ENCODE measurements around the gene WDFY2.
"Not testable (repeated sequence)": the region's sequence is repeated elsewhere in the genome, so short reads cannot be mapped to it uniquely, and the experiment has no call there.

Gene WDFY2

GRCh38 chr13:51665456-51665855 is 81.2 kb downstream of the WDFY2 start:
- DNase-seq: no peak

- DNase-seq: no peak
Observed at GRCh38 chr13:51666374-51666773, 82.1 kb downstream of the WDFY2 start.

- no peak for DNase-seq
Observed at GRCh38 chr13:51666839-51667238, 82.6 kb downstream of the WDFY2 start.

DNA sequence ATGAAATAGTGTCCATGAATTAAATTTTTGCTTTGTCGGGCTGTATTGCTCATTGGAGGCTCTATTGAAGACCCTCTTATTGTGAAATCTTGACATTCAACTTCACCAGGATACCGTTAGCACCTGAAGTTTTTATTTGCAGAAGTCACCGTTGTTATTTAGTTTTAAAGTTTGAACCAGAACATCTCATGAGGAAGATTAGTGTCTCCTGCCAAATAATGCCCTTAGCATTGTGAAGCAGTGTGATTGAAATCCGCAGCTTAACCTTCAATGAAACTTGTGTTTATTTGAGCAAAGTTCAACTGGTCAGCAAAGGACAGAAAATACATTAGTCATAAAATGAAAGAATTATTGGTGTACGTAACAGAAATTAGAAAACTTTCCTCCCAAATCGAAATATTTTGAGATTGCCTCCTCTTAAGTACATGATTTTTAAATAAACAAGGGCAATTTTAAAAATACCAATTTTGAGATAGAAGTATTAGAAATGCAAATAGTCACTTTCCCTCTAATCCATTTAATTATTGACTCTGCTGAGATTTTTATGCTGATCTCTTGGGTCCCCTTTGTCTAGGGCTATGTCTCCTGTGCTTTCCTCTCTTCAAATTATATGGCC is 84.4 kb downstream of the WDFY2 start:
- DNase-seq: no peak

GRCh38 chr13:51673165-51673564 is 88.9 kb downstream of the WDFY2 start:
- DNase-seq: no peak

GRCh38 chr13:51674276-51674675 is 90.0 kb downstream of the WDFY2 start:
- DNase-seq: no peak

DNA sequence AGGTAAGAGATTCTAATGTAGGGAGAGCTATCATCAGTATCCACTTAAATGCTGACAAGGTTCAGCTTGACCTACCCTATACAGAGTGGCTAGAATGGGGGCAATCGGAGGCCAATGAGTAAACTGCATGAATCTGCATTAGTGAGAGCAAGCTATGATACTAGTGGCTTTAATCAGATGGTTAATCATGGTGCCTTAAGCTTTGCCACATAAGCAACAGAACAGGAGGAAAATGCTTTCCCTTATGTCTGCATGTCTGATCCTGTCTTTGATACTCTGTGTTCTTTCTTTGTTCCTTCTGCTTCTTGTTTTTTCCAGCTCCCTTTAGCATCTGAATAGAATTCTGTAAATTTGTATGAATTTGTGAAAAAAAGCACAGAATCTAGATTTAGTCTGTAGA is 91.1 kb downstream of the WDFY2 start:
- no peak for DNase-seq

DNA sequence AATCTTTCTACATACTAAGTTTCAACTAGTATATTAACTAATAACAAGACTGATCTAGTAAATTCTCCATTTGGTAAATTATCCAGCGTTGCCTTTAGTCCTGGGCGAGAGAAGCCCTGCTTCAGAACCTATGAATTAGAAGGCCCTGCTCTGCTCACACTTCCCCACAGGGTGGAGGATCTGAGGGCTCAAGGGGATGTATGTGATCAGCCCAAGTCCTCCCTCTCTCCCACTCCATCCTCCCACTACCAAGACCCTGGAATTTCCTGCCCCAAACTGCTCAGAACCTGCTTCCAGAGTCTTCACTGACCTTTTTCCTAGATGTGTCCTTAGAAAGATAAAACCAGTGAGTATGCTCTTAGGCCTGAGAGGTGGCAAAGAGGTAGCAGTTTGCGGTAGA is 91.6 kb downstream of the WDFY2 start:
- no peak for DNase-seq

GRCh38 chr13:51676739-51677138 is 92.5 kb downstream of the WDFY2 start:
- no peak for DNase-seq

- DNase-seq: no peak
Observed at GRCh38 chr13:51678420-51678819, 94.2 kb downstream of the WDFY2 start.

DNA sequence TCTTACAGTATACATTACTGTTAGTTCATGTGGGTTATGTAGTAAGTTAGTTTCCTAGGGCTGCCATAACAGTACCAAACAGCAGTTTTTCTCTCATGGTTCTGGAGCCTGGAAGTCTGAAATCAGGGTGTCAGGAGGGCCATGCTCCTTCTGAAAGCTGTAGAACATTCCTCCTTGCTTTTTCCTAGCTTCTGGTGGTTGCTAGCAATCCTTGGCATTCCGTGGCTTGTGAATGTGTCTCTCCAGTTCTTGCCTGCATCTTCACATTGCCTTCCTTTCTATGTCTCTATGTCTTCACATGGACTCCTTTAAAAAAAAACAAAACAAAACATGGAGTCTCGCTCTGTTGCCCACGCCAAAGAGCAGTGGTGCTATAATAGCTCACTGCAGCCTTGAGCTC is 95.4 kb downstream of the WDFY2 start:
- no peak for DNase-seq

DNA sequence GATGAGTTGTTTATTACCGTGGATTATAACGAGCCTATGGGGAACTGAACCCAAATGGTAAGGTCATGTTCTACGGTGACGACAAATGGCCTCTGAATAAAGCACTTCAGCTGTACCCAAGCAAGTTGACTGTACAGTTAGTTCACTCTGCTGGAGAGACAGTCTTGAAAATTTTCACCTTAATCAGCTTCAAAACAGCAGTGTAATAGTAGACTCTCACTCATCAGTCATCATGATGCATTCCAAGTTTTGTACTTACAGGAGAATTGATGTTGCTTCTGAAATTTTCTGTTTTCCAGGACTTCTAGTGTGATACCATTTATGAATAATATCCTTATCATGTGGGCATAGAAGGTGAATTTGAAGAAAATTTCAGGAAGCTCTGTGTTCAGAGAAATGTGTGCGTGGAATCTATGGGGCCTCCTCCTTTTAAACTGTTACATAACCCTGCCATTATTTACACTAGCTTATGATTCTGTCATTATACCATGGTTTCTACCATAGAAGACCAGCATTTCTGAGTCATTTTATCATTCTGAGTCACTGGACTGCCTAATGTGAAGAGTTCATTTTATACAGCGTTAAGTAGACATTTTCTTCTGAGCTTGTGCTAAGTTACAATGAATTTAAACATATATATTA is 96.9 kb downstream of the WDFY2 start:
- no peak for DNase-seq

GRCh38 chr13:51682686-51683085 is 98.4 kb downstream of the WDFY2 start:
- DNase-seq: no peak

DNA sequence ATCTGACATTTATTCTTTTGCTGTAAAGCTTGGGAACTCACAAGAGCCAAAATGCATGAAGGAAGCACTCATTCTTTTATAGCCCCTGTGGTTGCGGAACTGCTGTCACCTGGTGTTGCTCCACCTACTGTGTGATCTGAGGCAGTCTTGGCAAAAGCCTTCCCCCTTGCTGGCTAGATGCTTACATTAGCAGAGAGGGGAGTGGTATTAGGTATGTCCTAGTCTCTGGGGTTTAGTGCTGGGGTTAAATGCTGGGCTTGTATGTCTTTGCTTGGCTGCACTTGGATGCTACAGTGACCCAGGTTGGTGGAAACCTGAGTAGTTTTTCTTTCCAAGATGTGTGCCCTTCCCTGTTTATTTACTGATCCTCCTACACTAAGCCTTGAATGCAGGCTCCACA is 99.3 kb downstream of the WDFY2 start:
- no peak for DNase-seq

DNA sequence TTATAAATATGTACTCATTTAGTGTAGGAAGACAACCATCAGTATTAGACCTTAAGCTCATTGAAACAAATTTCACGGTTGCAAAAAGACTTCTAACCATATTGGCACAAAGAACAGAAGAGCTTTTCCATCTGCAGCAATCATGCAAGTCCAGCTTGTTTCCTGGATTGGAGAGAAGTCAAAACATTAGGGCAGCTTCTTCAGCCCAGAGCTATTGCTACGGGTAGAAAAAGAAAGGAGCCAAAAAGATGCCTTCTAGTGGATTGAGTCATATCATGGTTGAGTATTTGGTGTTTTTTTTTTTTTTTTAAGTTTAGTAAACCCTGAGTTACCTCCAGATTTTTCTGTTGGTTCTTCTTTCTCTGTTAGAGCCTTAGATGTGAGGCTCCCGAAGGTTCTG is 99.8 kb downstream of the WDFY2 start:
- DNase-seq: no peak

DNA sequence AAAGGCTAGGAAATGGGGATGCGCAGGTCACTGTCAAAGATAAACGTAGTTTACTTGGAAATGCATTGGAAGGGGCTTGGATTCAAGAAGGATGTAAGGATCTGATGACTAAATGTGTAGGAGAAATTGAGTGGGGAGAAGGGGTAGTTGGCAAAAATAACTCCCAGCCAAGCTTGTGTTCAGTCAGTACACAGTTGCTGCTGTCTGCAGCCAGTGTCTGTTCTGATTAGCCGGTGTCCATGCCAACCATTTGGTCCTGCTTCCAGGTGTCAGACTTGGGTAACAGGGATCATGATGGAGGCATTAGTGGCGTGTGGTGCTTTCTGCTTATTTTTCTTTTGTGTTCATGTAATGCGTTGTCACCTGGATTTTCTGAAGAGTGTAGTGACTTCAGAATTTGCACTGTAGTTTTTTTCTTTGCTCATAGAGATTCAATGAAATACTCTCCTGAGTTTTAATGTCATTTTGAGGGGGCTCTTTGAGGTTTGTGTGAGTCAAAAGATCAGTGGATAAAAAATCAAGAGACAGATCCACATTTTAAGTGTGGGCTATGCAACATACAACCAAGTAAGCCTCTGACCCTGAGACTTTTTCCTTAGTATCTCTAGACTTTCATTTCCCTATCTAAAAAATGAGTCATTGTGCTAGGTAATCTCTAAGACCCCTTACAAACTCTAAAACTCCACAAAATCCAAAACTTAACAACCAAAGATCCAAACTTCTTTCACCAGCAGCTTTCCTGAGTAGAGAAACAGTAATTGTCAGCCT is 103.9 kb downstream of the WDFY2 start:
- DNase-seq: peak in 8 of 51 donors; percentile 8 to 35 (median 20)

GRCh38 chr13:51688937-51689662 is 104.8 kb downstream of the WDFY2 start:
- DNase-seq: peak in 4 of 51 donors; percentile 7 to 51 (median 28)

DNA sequence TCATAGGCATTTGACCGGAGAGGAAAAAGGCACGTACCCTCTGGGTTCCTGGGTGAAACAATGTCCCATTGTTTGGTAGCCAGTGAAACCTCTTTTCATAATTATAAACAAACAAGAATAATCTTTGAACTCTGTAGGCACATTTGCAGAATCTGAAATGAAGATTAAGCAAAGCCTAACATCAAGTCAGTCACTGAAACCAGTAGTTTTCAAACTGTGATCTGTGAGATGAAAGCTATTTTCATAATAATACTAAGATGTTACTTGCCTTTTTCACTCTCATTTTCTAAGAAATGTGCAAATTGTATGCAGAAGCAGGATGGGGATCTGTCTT is 105.4 kb downstream of the WDFY2 start:
- peak in 1 of 51 donors; percentile 61 for DNase-seq

- DNase-seq: not testable (repeated sequence)
Observed at GRCh38 chr13:51695677-51696076, 111.4 kb downstream of the WDFY2 start.

DNA sequence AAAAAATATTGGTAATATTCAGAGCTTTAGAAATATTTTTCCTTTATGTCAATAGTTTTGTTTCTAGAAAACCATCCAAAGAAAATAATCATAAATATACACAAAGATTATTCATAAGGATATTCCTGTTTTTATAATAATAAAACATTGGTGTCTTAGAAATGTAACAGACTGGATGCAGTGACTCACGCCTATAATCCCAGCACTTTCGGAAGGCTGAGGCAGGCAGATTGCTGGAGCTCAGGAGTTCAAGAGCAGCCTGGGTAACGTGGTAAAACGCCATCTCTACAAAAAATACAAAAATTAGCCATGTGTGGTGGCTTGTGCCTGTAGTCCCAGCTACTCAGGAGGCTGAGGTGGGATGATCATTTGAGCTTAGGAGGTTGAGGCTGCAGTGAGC is 112.9 kb downstream of the WDFY2 start:
- DNase-seq: no peak

DNA sequence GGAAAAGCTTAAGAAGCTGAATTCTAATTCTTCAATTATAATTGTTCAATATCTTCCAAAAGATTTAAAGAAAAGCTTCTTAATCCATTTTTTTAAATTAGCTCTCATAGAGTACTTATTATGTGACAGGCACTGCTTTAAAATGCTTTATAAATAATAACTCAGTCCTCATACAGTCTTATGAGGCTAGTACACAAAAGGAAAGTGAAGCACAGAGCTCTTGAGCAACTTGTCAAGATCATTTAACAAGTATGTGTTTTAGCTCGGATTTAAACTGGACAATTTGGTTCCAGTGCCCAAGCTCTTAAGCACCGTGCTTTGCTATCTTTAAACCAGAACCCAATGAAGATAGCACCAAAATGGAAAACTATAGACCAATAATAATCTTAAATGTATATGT is 113.6 kb downstream of the WDFY2 start:
- DNase-seq: no peak

DNA sequence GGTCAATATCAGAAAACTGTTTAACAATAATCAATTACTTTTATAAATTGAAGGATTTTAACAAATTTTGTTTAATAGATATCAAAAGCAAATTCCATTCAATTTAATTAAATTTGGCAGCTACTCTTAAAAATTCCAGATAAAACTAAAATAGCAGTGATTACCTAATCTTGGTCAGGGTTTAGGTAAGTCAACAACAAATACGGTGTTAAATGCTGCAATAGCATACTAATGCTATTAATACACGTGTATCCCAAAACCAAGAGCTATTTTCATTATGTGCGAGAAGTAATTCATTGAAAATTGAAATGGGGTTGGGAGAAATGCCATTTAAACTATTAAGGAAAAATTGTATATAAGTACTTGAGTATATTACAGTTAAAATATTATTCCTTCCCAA is 114.1 kb downstream of the WDFY2 start:
- no peak for DNase-seq

Measured in hypothalamus (tissue), 51 donors.